ENCODE results near the gene MYL6. TPM values are rescaled to one million over a fixed set of nuclear protein-coding genes. Genes with fewer than 3 reads are reported as not detected.

Gene MYL6
- total RNA-seq, 1 donor from 2014 or later = 993 TPM

DNA sequence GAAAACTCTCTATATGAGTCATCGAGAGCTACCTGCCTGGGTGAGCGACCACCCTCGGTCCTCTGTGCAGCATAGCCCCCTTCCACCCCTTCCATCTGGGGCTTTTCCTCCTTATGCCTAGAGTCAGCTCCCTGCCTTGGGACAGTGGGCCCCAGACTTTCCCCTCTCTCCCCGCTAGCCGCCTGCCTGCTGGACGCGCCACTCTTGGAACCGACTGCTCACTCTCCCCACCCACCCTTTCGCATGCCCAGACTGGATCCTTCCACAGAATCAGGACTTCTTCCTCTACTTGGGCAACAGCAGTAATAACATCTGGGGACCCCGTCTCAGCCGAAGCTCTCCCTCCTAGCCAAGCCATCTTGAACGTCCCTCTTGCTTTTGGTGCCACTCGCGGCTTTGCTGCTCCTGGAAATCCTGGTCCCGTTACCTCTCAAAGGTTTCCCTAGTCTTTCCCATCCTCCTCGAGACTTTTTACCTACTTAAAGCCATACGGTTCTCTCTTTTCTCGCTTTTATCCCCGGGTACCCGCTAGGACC lies 29.4 kb upstream of the MYL6 start:
- intact Hi-C loops (cut with DNase I) = no loop called here
- peak; percentile 65 for DNase-seq (ENCODE audit: low spot score)
- peak; percentile 25 for ATAC-seq

DNA sequence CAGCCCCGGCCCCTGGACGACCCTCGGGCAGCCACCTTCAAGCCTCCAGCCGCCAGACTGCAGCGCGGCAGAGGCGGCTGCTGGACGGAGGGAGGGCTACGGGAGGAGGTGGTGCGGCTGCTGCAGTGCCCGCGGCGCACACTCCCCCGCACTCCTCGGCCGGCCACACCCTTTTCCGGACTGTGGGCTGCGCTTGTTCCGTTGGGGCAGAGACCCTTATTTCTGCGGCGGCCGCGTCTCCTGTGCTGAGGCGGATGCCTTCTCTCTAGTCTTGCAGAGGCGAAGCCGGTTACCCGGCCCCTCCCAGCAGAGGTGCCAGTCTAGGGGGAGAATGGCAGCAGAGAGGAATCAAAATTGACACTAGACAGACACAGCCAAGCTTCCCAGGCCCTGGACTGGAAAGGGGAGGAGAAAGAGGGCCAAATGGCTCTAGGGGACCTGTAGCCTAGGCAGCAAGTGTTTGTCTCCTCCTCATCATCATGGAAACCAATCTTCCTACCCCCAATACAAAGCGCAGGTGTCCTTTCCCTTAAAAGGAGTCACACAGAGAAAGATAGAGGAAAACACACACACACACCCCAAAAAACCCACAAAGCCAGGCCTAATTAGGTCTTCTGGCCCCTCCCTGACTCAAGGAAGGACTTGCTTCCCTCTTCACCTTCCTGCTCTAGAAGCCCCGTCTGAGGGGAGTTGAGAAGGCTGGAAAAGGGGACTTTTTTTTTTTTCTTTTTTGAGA lies 28.8 kb upstream of the MYL6 start:
- ATAC-seq (peak; percentile 41), DNase-seq (ENCODE audit: low spot score) (peak; percentile 76)
- intact Hi-C loops (cut with DNase I) = no loop called here

DNA sequence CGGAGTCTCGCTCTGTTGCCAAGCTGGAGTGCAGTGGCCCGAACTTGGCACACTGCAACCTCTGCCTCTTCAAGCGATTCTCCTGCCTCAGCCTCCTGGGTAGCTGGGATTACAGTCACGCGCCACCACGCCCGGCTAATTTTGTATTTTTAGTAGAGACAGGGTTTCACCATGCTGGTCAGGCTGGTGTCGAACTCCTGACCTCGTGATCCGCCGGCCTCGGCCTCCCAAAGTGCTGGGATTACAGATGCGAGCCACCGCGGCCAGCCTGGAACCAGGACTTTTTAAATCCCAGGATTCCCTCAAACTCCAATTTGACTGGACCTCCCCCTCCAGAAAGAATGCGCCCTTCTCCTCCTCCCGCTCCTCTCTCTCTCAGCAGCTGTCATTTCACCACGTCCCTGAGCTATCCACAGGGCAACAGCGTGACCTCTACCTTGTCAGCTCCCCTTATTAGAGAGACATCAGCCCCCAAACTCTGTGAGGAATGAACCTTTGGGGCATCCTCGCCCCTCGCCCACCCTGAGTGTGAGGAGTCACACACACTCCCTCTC lies 28.1 kb upstream of the MYL6 start:
- DNase-seq (ENCODE audit: low spot score) = no peak
- ATAC-seq = no peak
- intact Hi-C loops (cut with DNase I) = no loop called here

- intact Hi-C loops (cut with DNase I) = no loop called here
- ATAC-seq = no peak
- no peak for DNase-seq (ENCODE audit: low spot score)
Measured at GRCh38 chr12:56130876-56131275, 27.3 kb upstream of the MYL6 start.

- ATAC-seq (no peak), DNase-seq (ENCODE audit: low spot score) (no peak)
- intact Hi-C loops (cut with DNase I) = no loop called here
Measured at GRCh38 chr12:56134897-56135296, 23.3 kb upstream of the MYL6 start.

- ATAC-seq (no peak), DNase-seq (ENCODE audit: low spot score) (no peak)
- intact Hi-C loops (cut with DNase I) = no loop called here
Measured at GRCh38 chr12:56137853-56138571, 20.1 kb upstream of the MYL6 start.

GRCh38 chr12:56141946-56142784 lies 16.0 kb upstream of the MYL6 start:
- intact Hi-C loops (cut with DNase I) = no loop called here
- DNase-seq (ENCODE audit: low spot score) (no peak), ATAC-seq (no peak)

DNA sequence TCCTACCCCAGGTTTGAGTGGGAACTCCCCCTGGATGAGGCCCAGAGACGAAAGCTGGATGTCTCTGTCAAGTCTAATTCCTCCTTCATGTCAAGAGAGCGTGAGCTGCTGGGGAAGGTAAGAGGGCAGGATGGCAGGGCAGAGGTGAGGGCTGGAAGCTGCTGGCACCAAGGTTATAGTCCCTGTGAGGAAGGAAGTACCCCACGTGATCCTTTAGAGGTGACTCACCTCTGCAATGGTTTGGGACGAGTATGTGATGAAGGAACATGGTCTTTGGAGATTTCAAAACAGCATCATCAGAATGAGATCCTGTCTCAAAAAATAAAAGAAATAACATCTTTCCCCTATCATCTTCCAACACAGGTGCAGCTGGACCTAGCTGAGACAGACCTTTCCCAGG lies 14.9 kb upstream of the MYL6 start:
- intact Hi-C loops (cut with DNase I) = no loop called here
- ATAC-seq (no peak), DNase-seq (ENCODE audit: low spot score) (no peak)

- DNase-seq (ENCODE audit: low spot score) (no peak), ATAC-seq (peak; percentile 33)
- intact Hi-C loops (cut with DNase I) = no loop called here
Measured at GRCh38 chr12:56143870-56144269, 14.3 kb upstream of the MYL6 start.

- ATAC-seq = no peak
- no peak for DNase-seq (ENCODE audit: low spot score)
- intact Hi-C loops (cut with DNase I) = no loop called here
Measured at GRCh38 chr12:56145217-56145616, 12.9 kb upstream of the MYL6 start.

DNA sequence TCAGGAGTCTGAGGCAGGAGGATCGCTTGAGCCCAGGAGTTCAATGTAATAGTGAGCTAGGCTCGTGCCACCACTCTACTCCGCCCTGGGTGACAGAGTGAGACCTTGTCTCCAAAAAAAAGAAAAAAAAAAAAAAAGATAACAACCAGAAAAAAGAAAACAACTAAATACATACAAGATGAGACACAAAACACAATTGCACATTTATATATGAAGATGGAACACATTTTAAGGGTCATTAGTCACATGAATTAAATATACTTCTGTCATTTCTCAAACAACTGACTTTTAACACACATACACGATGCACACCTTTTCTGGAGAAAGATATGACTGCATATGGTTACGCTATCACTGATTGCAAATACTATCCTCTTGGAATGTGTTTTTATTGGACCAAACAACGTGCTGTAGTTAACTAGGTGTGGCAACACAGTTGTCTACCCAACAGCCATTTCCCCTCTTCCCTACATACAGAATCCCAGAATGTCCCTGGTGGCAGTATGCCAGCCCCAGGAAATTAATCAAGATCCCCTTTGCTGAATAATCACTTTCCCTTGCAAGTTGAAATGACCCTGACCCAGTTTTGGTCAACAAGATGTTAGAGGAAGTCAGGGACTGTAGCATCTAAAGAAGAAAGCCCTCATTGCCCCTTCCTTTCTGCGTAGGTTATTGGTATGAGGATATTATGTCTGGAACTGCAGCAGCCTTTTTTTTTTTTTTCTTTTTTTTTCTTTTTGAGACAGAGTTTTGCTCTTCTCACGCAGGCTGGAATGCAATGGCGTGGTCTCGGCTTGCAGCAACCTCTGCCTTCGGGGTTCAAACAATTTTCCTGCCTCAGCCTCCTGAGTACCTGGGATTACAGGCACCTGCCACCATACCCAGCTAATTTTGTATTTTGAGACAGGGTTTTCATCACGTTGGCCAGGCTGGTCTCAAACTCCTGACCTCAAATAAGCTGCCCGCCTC lies 11.4 kb upstream of the MYL6 start:
- peak; percentile 38 for ATAC-seq
- DNase-seq (ENCODE audit: low spot score) = no peak
- intact Hi-C loops (cut with DNase I) = no loop called here

- DNase-seq (ENCODE audit: low spot score) = no peak
Measured at GRCh38 chr12:56150563-56150962, 7.6 kb upstream of the MYL6 start.

GRCh38 chr12:56151672-56152131 lies 6.5 kb upstream of the MYL6 start:
- ATAC-seq (peak; percentile 25), DNase-seq (ENCODE audit: low spot score) (no peak)
- intact Hi-C loops (cut with DNase I) = no loop called here

More at GRCh38 chr12:56150563-56150962, 7.6 kb upstream of the MYL6 start:
- ATAC-seq = no peak
- intact Hi-C loops (cut with DNase I) = no loop called here

GRCh38 chr12:56152132-56152755 lies 5.9 kb upstream of the MYL6 start, which contains the start of gene MYL6B:
Gene MYL6B, plus strand, starts transcription at chr12:56152587. Its CDS starts 1,332 bp downstream, at chr12:56153919.
- intact Hi-C loops (cut with DNase I) = no loop called here
- ATAC-seq = peak; percentile 97

GRCh38 chr12:56152756-56153677 lies 5.1 kb upstream of the MYL6 start:
- no peak for DNase-seq (ENCODE audit: low spot score)
- no peak for ATAC-seq
- intact Hi-C loops (cut with DNase I) = no loop called here

More at GRCh38 chr12:56152132-56152755, 5.9 kb upstream of the MYL6 start, which contains the start of gene MYL6B:
- peak; percentile 96 for DNase-seq (ENCODE audit: low spot score)

DNA sequence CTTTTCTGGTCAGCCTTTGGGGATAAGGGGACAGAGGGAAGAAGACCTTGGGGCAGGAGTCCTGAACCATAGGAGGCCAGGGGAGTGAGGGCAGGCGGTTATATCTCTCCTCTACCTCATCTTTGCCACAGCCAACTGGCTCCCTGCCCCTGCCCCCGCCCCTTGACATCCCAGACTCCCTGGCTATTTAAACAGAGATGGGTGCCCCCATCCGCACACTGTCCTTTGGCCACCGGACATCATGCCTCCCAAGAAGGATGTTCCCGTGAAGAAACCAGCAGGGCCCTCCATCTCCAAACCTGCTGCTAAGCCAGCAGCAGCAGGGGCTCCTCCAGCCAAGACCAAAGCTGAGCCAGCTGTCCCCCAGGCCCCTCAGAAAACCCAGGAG lies 4.5 kb upstream of the MYL6 start:
- DNase-seq (ENCODE audit: low spot score) = no peak
- ATAC-seq = no peak
- intact Hi-C loops (cut with DNase I) = no loop called here

Data from sciatic nerve (tissue), 2 donors.